Measurements from ENCODE around the gene SEMA3A. TPM values are rescaled to one million over a fixed set of nuclear protein-coding genes. Genes with fewer than 3 reads are reported as not detected.

Gene SEMA3A
- total RNA-seq, 3 donors from 2014 or later = 4.5 to 76.7 (median 9.7) TPM

GRCh38 chr7:83918142-83918541 is 276.4 kb downstream of the SEMA3A start:
- DNase-seq = no peak
- no peak for ATAC-seq
- TF ChIP-seq CTCF (IDR thresholded peaks at IDR 0.05) = no peak

GRCh38 chr7:83913174-83913573 is 281.4 kb downstream of the SEMA3A start:
- no peaks in the 10 kb centered on the region for H3K9me3 ChIP-seq
- no peak for TF ChIP-seq CTCF (IDR thresholded peaks at IDR 0.05)
- DNase-seq = no peak

More at GRCh38 chr7:83918142-83918541, 276.4 kb downstream of the SEMA3A start:
- no peak overlapping the region for H3K4me3 ChIP-seq
- intact Hi-C loops (cut with DNase I, micrococcal nuclease) = no loop called here
- H3K36me3 ChIP-seq (ENCODE audit: low read depth) = no peaks in the 10 kb centered on the region
- no peaks in the 10 kb centered on the region for H3K4me1 ChIP-seq (ENCODE audit: low read depth)
- H3K9me3 ChIP-seq = no peaks in the 10 kb centered on the region

GRCh38 chr7:83908526-83908925 is 286.1 kb downstream of the SEMA3A start:
- TF ChIP-seq CTCF (IDR thresholded peaks at IDR 0.05) = no peak
- intact Hi-C loops (cut with DNase I, micrococcal nuclease) = no loop called here
- Histone ChIP-seq H3K36me3 (ENCODE audit: low read depth) (no peaks in the 10 kb centered on the region), H3K9me3 (no peaks in the 10 kb centered on the region), H3K4me1 (ENCODE audit: low read depth) (no peaks in the 10 kb centered on the region), H3K4me3 (no peak overlapping the region)
- DNase-seq (no peak), ATAC-seq (no peak)

More at GRCh38 chr7:83913174-83913573, 281.4 kb downstream of the SEMA3A start:
- intact Hi-C loops (cut with DNase I, micrococcal nuclease) = no loop called here
- Histone ChIP-seq H3K36me3 (ENCODE audit: low read depth) (no peaks in the 10 kb centered on the region), H3K4me3 (no peak overlapping the region), H3K4me1 (ENCODE audit: low read depth) (no peaks in the 10 kb centered on the region)
- no peak for ATAC-seq

All from mucosa of descending colon (tissue), 3 donors.